H1 (cell line): ENCODE measurements around the gene KLF13. TPM values are rescaled to one million over a fixed set of nuclear protein-coding genes. Genes with fewer than 3 reads are reported as not detected.

ENCODE experiments used
- CTCF ChIA-PET: fragments of 300-600 bp; sonication (Branson Sonifier 250); formaldehyde crosslinking; loops from one replicate; lab custom pipeline; 2021; ENCODE audit not compliant: partially characterized antibody; lab: Charles Lee
- POLR2A ChIA-PET: fragments of 300-600 bp; sonication (Branson Sonifier 250); formaldehyde crosslinking; loops from one replicate; lab custom pipeline; 2021; ENCODE audit warnings: inconsistent platforms; ENCODE audit not compliant: partially characterized antibody; lab: Charles Lee
- DNase-seq, 2 experiments: peaks; one replicate each; pipeline versions ENCODE4 v3.0.0 to v3.0.0-alpha.2; 2010 to 2022; ENCODE audit warnings: low spot score in 2 of 2, low read depth in 1 of 2, mixed read lengths in 1 of 2
- FAIRE-seq: peaks from 2 replicates; lab custom pipeline; 2011; peaks lifted over from hg19 to GRCh38; lab: Jason Lieb, UNC
- H2AFZ ChIP-seq: 2 replicates; pipeline ENCODE4 v1.8.1; 2012; ENCODE audit warnings: low read length, inconsistent platforms
- H2AK5ac ChIP-seq: 2 replicates; pipeline ENCODE4 v1.6.1; 2013; ENCODE audit warnings: low read depth, low read length
- H2BK120ac ChIP-seq: replicated peaks from 2 replicates; pipeline ENCODE3; 2013; ENCODE audit warnings: low read depth, low read length, inconsistent platforms
- H2BK12ac ChIP-seq: 2 replicates; pipeline ENCODE4 v1.6.1; 2013; ENCODE audit warnings: low read depth, low read length
- H2BK15ac ChIP-seq: 2 replicates; pipeline ENCODE4 v1.6.1; 2013; ENCODE audit warnings: low read length
- H2BK20ac ChIP-seq: 2 replicates; pipeline ENCODE4 v1.6.1; 2013; ENCODE audit warnings: low read length
- H2BK5ac ChIP-seq: 2 replicates; pipeline ENCODE4 v1.6.1; 2013; ENCODE audit warnings: low read depth, low read length
- H3K14ac ChIP-seq: 2 replicates; pipeline ENCODE4 v1.6.1; 2013; ENCODE audit warnings: inconsistent platforms; ENCODE audit not compliant: insufficient read length
- H3K18ac ChIP-seq: 2 replicates; pipeline ENCODE4 v1.6.1; 2013; ENCODE audit warnings: low read length; ENCODE audit errors: extremely low read depth
- H3K23ac ChIP-seq: 2 replicates; pipeline ENCODE4 v1.6.1; 2013; ENCODE audit warnings: inconsistent platforms; ENCODE audit not compliant: insufficient read length
- H3K23me2 ChIP-seq: 2 replicates; pipeline ENCODE4 v1.6.1; 2013; ENCODE audit warnings: low read depth, low read length
- H3K27ac ChIP-seq: 2 replicates; pipeline ENCODE4 v1.6.1; 2011; ENCODE audit warnings: low read depth, low read length, inconsistent platforms
- H3K27me3 ChIP-seq, 4 experiments: replicated peaks in 1 of 4; 1 replicate in 1 of 4; 2 replicates in 3 of 4; pipeline versions ENCODE4 v1.6.1 to v1.8.1; 2011 to 2013; ENCODE audit warnings: low read length in 3 of 4, mild to moderate bottlenecking in 3 of 4, inconsistent platforms in 2 of 4, mixed read lengths in 2 of 4, moderate library complexity in 1 of 4; ENCODE audit not compliant: control insufficient read depth in 3 of 4, insufficient read depth in 3 of 4; ENCODE audit errors: extremely low read depth in 1 of 4
- H3K36me3 ChIP-seq, 4 experiments: 2 replicates each; pipeline versions ENCODE4 v1.6.1 to v1.8.1; 2011 to 2013; ENCODE audit warnings: mild to moderate bottlenecking in 4 of 4, low read length in 3 of 4, moderate library complexity in 2 of 4, control low read depth in 1 of 4, inconsistent platforms in 1 of 4; ENCODE audit not compliant: insufficient read depth in 4 of 4, control insufficient read depth in 2 of 4
- H3K4ac ChIP-seq: replicated peaks from 2 replicates; pipeline ENCODE3; 2013; ENCODE audit warnings: low read length, low read depth, mixed read lengths, inconsistent platforms; ENCODE audit not compliant: insufficient read length
- H3K4me1 ChIP-seq, 4 experiments: replicated peaks in 1 of 4; 1 replicate in 1 of 4; 2 replicates in 3 of 4; pipeline versions ENCODE4 v1.6.1 to v1.8.1; 2011 to 2013; ENCODE audit warnings: low read length in 3 of 4, inconsistent platforms in 2 of 4, mixed read lengths in 1 of 4; ENCODE audit not compliant: insufficient read depth in 4 of 4, control insufficient read depth in 3 of 4
- H3K4me2 ChIP-seq, 2 experiments: 2 replicates each; pipeline versions ENCODE4 v1.6.1 to v1.8.1; 2011 to 2013; ENCODE audit warnings: low read depth in 2 of 2, low read length in 2 of 2, control low read depth in 1 of 2, inconsistent platforms in 1 of 2, mild to moderate bottlenecking in 1 of 2; ENCODE audit not compliant: insufficient read depth in 1 of 2
- H3K4me3 ChIP-seq, 4 experiments: fragments of 200-600, 300-600 bp in 1 of 4; sonication (generic), shearing (Covaris generic), sonication (Bioruptor Twin) in 1 of 4; 2 replicates each; pipeline versions ENCODE4 v1.5.1 to v1.8.1; 2011 to 2016; ENCODE audit warnings: low read length in 4 of 4, low read depth in 3 of 4, control low read depth in 2 of 4, inconsistent platforms in 2 of 4, mild to moderate bottlenecking in 2 of 4, mixed read lengths in 1 of 4, moderate library complexity in 1 of 4; ENCODE audit not compliant: insufficient read depth in 2 of 4; ENCODE audit errors: extremely low read depth in 1 of 4
- H3K56ac ChIP-seq: replicated peaks from 2 replicates; pipeline ENCODE3; 2013; ENCODE audit warnings: low read depth, mild to moderate bottlenecking, mixed read lengths, low read length, inconsistent platforms; ENCODE audit not compliant: insufficient read length
- H3K79me1 ChIP-seq: 2 replicates; pipeline ENCODE4 v1.6.1; 2013; ENCODE audit warnings: low read depth, low read length, control low read depth
- H3K79me2 ChIP-seq, 2 experiments: 2 replicates each; pipeline versions ENCODE4 v1.6.1 to v1.8.1; 2012 to 2013; ENCODE audit warnings: low read length in 2 of 2, mild to moderate bottlenecking in 2 of 2, inconsistent platforms in 1 of 2; ENCODE audit not compliant: insufficient read depth in 2 of 2, control insufficient read depth in 1 of 2
- H3K9ac ChIP-seq, 4 experiments: replicated peaks in 1 of 4; 1 replicate in 1 of 4; 2 replicates in 3 of 4; pipeline versions ENCODE4 v1.6.1 to v1.8.1; 2011 to 2013; ENCODE audit warnings: low read depth in 3 of 4, low read length in 3 of 4, control low read depth in 2 of 4, mild to moderate bottlenecking in 2 of 4, moderate library complexity in 2 of 4, inconsistent platforms in 1 of 4; ENCODE audit errors: extremely low read depth in 1 of 4
- H3K9me3 ChIP-seq, 2 experiments: 2 replicates each; pipeline versions ENCODE4 v1.6.1 to v1.8.1; 2012 to 2013; ENCODE audit warnings: mild to moderate bottlenecking in 2 of 2, moderate library complexity in 2 of 2, control low read depth in 1 of 2, inconsistent platforms in 1 of 2, low read depth in 1 of 2, low read length in 1 of 2, mixed read lengths in 1 of 2; ENCODE audit not compliant: insufficient read depth in 2 of 2
- H4K20me1 ChIP-seq, 2 experiments: replicated peaks in 1 of 2; 2 replicates each; pipeline versions ENCODE3 to v1.8.1; 2011 to 2013; ENCODE audit warnings: inconsistent platforms in 2 of 2, low read length in 2 of 2, mild to moderate bottlenecking in 1 of 2; ENCODE audit not compliant: insufficient read depth in 2 of 2, control insufficient read depth in 1 of 2
- H4K5ac ChIP-seq: 2 replicates; pipeline ENCODE4 v1.6.1; 2013; ENCODE audit warnings: low read length, low read depth, mixed read lengths, inconsistent platforms; ENCODE audit not compliant: insufficient read length
- H4K8ac ChIP-seq: 2 replicates; pipeline ENCODE4 v1.8.0; 2013; ENCODE audit warnings: mild to moderate bottlenecking, moderate library complexity, low read length, inconsistent platforms; ENCODE audit not compliant: insufficient read depth; ENCODE audit errors: extremely low read depth
- H4K91ac ChIP-seq: replicated peaks from 2 replicates; pipeline ENCODE3; 2013; ENCODE audit warnings: low read length, mixed read lengths, inconsistent platforms; ENCODE audit not compliant: insufficient read length
- ASH2L ChIP-seq: fragments of 200-600, 300-600 bp; sonication (generic); IDR thresholded peaks from one replicate; pipeline ENCODE4 v1.7.1; 2017; ENCODE audit warnings: low read length
- CBX5 ChIP-seq: fragments of 300-800, 300-1000 bp; sonication (generic); IDR thresholded peaks from 2 replicates; pipeline ENCODE4 v1.7.1; 2016; ENCODE audit warnings: antibody characterized with exemption, low read length, low read depth
- CEBPB ChIP-seq: IDR thresholded peaks from 2 replicates; pipeline ENCODE4 v1.6.1; 2012; ENCODE audit warnings: low read depth, low read length
- CHD1 ChIP-seq: IDR thresholded peaks from 2 replicates; pipeline ENCODE4 v1.6.1; 2012; ENCODE audit warnings: low read depth, low read length, improper control_type of control experiment
- CREB1 ChIP-seq: IDR thresholded peaks from 2 replicates; pipeline ENCODE4 v1.6.1; 2012; ENCODE audit warnings: inconsistent platforms
- CTBP2 ChIP-seq: IDR thresholded peaks from 2 replicates; pipeline ENCODE4 v1.7.0; 2011; ENCODE audit warnings: borderline replicate concordance, mild to moderate bottlenecking, moderate library complexity, mixed read lengths, low read length; ENCODE audit not compliant: insufficient read depth, insufficient read length
- EGR1 ChIP-seq: IDR thresholded peaks from 2 replicates; pipeline ENCODE4 v1.6.1; 2011; ENCODE audit warnings: low read depth, low read length, borderline replicate concordance
- FOSL1 ChIP-seq: IDR thresholded peaks from 2 replicates; pipeline ENCODE4 v1.6.1; 2011; ENCODE audit warnings: mild to moderate bottlenecking, low read depth, low read length, moderate library complexity; ENCODE audit not compliant: insufficient read depth
- MAFK ChIP-seq: IDR thresholded peaks from 2 replicates; pipeline ENCODE4 v1.6.1; 2012; ENCODE audit warnings: low read depth, mild to moderate bottlenecking, improper control_type of control experiment, low read length
- POLR2AphosphoS5 ChIP-seq: IDR thresholded peaks from 2 replicates; pipeline ENCODE4 v1.6.1; 2011; ENCODE audit warnings: low read depth, low read length
- SRF ChIP-seq: IDR thresholded peaks from 2 replicates; pipeline ENCODE4 v1.6.1; 2011; ENCODE audit warnings: mild to moderate bottlenecking, low read depth, low read length, moderate library complexity
- WGBS, 2 experiments: shearing (Covaris generic) in 1 of 2; methylation state at CpG; one replicate each; pipeline versions ENCODE4 v1.1.6 to v1.1.7; 2013 to 2015; ENCODE audit warnings: low lambda C conversion rate in 2 of 2, mixed read lengths in 2 of 2, inconsistent platforms in 1 of 2, low coverage in 1 of 2, missing lambda C conversion rate in 1 of 2; ENCODE audit not compliant: insufficient replicate concordance in 2 of 2, insufficient coverage in 1 of 2, insufficient read length in 1 of 2; ENCODE audit errors: extremely low coverage in 1 of 2, missing lambda C conversion rate in 1 of 2; 5-methylcytosine and 5-hydroxymethylcytosine counted together
- polyA plus RNA-seq, 7 experiments: library from polyadenylated mRNA; depleted of rRNA in 3 of 7; stranded (reverse) in 5 of 7; unstranded in 2 of 7; fragments of >200 nt in 5 of 7; fragments of 200-250 nt in 2 of 7; gene quantifications; 1 replicate in 5 of 7; 2 replicates in 1 of 7; 4 replicates in 1 of 7; pipeline versions ENCODE4 v1.2.1 to v1.2.3, GENCODE V29; 2011 to 2013; ENCODE audit warnings: missing spikeins in 2 of 7, mixed read lengths in 2 of 7
- total RNA-seq: library from RNA; stranded (reverse); fragmentation: NEBNext Ultra II Directional; extraction: Animal tissue kit (Norgen Biotek cat#: 25700); gene quantifications from 2 replicates; pipeline ENCODE4 v1.2.1, GENCODE V29; 2021
- TF ChIP-seq, protein P1 (sequence below): IDR thresholded peaks from 2 replicates; pipeline ENCODE4 v1.6.1; 2011; ENCODE audit warnings: low read depth, mild to moderate bottlenecking, low read length; ENCODE audit not compliant: insufficient read depth

The KLF13 gene
- total and polyA plus RNA-seq, 2 of the 8 experiments (the other 6 are each of a cell fraction or from before 2014, with no cell fraction given), result 18.3 to 33.4 TPM

DNA sequence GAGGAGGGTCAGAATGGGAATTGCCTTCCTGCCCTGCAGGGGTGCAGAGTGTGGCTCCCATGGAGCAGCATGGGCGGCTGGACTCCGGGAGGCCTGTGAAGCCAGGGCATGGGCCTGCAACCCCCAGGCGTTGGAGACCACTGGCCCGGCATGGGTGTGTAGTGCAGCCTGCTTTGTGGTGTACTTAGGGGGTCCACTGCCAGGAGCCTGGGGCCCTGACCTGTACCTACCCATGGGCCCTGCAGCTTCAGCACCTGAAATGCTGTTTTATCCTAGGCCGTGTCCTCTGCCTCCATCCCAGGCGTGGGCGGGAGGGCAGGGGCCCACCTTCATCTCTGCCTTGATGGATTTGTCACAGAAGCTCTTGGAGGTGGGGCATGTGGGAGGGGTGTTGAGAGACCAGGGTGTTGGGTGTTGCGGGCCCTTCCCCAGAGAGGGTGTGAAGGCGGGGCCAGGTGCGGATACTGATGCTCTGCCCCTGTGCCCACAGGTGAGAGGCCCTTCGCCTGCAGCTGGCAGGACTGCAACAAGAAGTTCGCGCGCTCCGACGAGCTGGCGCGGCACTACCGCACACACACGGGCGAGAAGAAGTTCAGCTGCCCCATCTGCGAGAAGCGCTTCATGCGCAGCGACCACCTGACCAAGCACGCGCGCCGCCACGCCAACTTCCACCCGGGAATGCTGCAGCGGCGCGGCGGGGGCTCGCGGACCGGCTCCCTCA lies 45.0 kb downstream of the KLF13 start:
- Histone ChIP-seq H3K9ac (no peak overlapping the region), H4K91ac (no peak overlapping the region), H3K56ac (no peak overlapping the region), H3K27ac (no peak overlapping the region), H4K8ac (no peak overlapping the region), H3K4me2 (no peak overlapping the region), H3K36me3 (peaks cover 0 to 3% (median 0%) of the 10 kb centered on the region in 4 experiments; a peak in 1 of 8 replicates), H2BK15ac (no peak overlapping the region), H2AFZ (no peak overlapping the region), H3K9me3 (no peaks in the 10 kb centered on the region), H3K14ac (no peak overlapping the region), H2BK20ac (no peak overlapping the region), H3K79me2 (peaks cover 0 to 25% of the 10 kb centered on the region in 2 experiments; a peak in 2 of 4 replicates), H4K20me1 (peaks cover 5% of the 10 kb centered on the region in 2 experiments), H3K4me3 (no peak overlapping the region), H3K79me1 (peaks cover 19% of the 10 kb centered on the region), H3K4ac (no peak overlapping the region), H2BK12ac (peak overlapping the region; percentile 50; the same call in 1 of the 2 replicates), H3K27me3 (no peaks in the 10 kb centered on the region), H3K4me1 (peaks cover 0 to 39% (median 13%) of the 10 kb centered on the region in 4 experiments; a peak in 6 of 7 replicates), H2BK5ac (0 out of 2 replicates have a peak overlapping the region, but pooled peaks have one; percentile 44), H3K18ac (peak overlapping the region; percentile 71; the same call in 1 of the 2 replicates), H3K23me2 (no peaks in the 10 kb centered on the region), H4K5ac (no peak overlapping the region), H3K23ac (no peak overlapping the region), H2BK120ac (no peak overlapping the region), H2AK5ac (no peak overlapping the region)
- ChIA-PET CTCF (interaction anchor here (0.7 to 0.9 kb wide), 2 partner anchors 18 to 26 kb away, joined by 3 read pairs; no protein-coding TSS in a partner anchor), POLR2A (interaction anchor here (1.1 kb wide), 1 partner anchor 101 kb away, joined by 3 read pairs; no protein-coding TSS in a partner anchor)
- 89% methylated on average over 30 of the region's 38 CpGs; no CpG with 5 or more reads in 1 of the 2 experiments for WGBS, 2 experiments
- DNase-seq, result no peak
- FAIRE-seq, result no peak
- TF ChIP-seq POLR2AphosphoS5 (no peak), CTBP2 (no peak), SRF (no peak), CBX5 (no peak), ASH2L (no peak), EGR1 (no peak), MAFK (no peak), CREB1 (no peak), CHD1 (no peak), FOSL1 (no peak), CEBPB (no peak)
- TF ChIP-seq, protein P1, sequence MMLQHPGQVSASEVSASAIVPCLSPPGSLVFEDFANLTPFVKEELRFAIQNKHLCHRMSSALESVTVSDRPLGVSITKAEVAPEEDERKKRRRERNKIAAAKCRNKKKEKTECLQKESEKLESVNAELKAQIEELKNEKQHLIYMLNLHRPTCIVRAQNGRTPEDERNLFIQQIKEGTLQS, result no peak
